ENCODE data around the gene TNRC6A. TPM values are rescaled to one million over a fixed set of nuclear protein-coding genes. Genes with fewer than 3 reads are reported as not detected.

The TNRC6A gene
- total RNA-seq, 2 experiments from 2014 or later: 27.7 to 28.9 TPM

- Mint-ChIP-seq H3K36me3 (ENCODE audit: low read depth) (peaks cover 43% of the 10 kb centered on the region), H3K4me3 (no peak overlapping the region), H3K27me3 (no peaks in the 10 kb centered on the region), H3K4me1 (ENCODE audit: low read depth) (no peaks in the 10 kb centered on the region), H3K9me3 (no peaks in the 10 kb centered on the region), H3K27ac (peak overlapping the region; percentile 18)
- ChIA-PET POLR2A (no interaction called here), CTCF (no interaction called here)
- intact Hi-C loops (cut with micrococcal nuclease): no loop called here
- ATAC-seq: no peak
- TF ChIP-seq, protein P1, sequence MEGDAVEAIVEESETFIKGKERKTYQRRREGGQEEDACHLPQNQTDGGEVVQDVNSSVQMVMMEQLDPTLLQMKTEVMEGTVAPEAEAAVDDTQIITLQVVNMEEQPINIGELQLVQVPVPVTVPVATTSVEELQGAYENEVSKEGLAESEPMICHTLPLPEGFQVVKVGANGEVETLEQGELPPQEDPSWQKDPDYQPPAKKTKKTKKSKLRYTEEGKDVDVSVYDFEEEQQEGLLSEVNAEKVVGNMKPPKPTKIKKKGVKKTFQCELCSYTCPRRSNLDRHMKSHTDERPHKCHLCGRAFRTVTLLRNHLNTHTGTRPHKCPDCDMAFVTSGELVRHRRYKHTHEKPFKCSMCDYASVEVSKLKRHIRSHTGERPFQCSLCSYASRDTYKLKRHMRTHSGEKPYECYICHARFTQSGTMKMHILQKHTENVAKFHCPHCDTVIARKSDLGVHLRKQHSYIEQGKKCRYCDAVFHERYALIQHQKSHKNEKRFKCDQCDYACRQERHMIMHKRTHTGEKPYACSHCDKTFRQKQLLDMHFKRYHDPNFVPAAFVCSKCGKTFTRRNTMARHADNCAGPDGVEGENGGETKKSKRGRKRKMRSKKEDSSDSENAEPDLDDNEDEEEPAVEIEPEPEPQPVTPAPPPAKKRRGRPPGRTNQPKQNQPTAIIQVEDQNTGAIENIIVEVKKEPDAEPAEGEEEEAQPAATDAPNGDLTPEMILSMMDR (IDR thresholded peaks at IDR 0.05): no peak
- no peak for DNase-seq
Measured at GRCh38 chr16:24822542-24822941, 93.1 kb downstream of the TNRC6A start.

- H3K27ac Mint-ChIP-seq: no peak overlapping the region
- ChIA-PET CTCF (no interaction called here), POLR2A (no interaction called here)
- no peak for ATAC-seq
- no peak overlapping the region for H3K4me3 Mint-ChIP-seq
- intact Hi-C loops (cut with micrococcal nuclease): no loop called here
- TF ChIP-seq, protein P1 (IDR thresholded peaks at IDR 0.05): no peak
- no peaks in the 10 kb centered on the region for H3K27me3 Mint-ChIP-seq
- H3K9me3 Mint-ChIP-seq: no peaks in the 10 kb centered on the region
- DNase-seq: no peak
- H3K4me1 Mint-ChIP-seq (ENCODE audit: low read depth): no peaks in the 10 kb centered on the region
- peaks cover 39% of the 10 kb centered on the region for H3K36me3 Mint-ChIP-seq (ENCODE audit: low read depth)
Measured at GRCh38 chr16:24822974-24823373, 93.5 kb downstream of the TNRC6A start.

GRCh38 chr16:24825696-24826095 lies 96.2 kb downstream of the TNRC6A start:
- ChIA-PET CTCF (no interaction called here), POLR2A (no interaction called here)
- no peak overlapping the region for H3K4me3 Mint-ChIP-seq
- TF ChIP-seq, protein P1 (IDR thresholded peaks at IDR 0.05): no peak
- no peak for DNase-seq
- H3K27ac Mint-ChIP-seq: no peak overlapping the region
- peaks cover 31% of the 10 kb centered on the region for H3K36me3 Mint-ChIP-seq (ENCODE audit: low read depth)
- no peaks in the 10 kb centered on the region for H3K27me3 Mint-ChIP-seq
- H3K9me3 Mint-ChIP-seq: no peaks in the 10 kb centered on the region
- no peak for ATAC-seq
- no peaks in the 10 kb centered on the region for H3K4me1 Mint-ChIP-seq (ENCODE audit: low read depth)
- intact Hi-C loops (cut with micrococcal nuclease): no loop called here

- ChIA-PET POLR2A (no interaction called here), CTCF (no interaction called here)
- Mint-ChIP-seq H3K4me3 (no peak overlapping the region), H3K4me1 (ENCODE audit: low read depth) (no peaks in the 10 kb centered on the region), H3K27me3 (no peaks in the 10 kb centered on the region), H3K36me3 (ENCODE audit: low read depth) (peaks cover 31% of the 10 kb centered on the region), H3K27ac (no peak overlapping the region), H3K9me3 (no peaks in the 10 kb centered on the region)
- TF ChIP-seq, protein P1 (IDR thresholded peaks at IDR 0.05): no peak
- ATAC-seq (no peak), DNase-seq (no peak)
- intact Hi-C loops (cut with micrococcal nuclease): no loop called here
Measured at GRCh38 chr16:24826096-24826690, 96.7 kb downstream of the TNRC6A start.

GRCh38 chr16:24826817-24827566 lies 97.5 kb downstream of the TNRC6A start:
- H3K27me3 Mint-ChIP-seq: no peaks in the 10 kb centered on the region
- ChIA-PET POLR2A (no interaction called here), CTCF (no interaction called here)
- intact Hi-C loops (cut with micrococcal nuclease): no loop called here
- DNase-seq (no peak), ATAC-seq (no peak)
- no peaks in the 10 kb centered on the region for H3K4me1 Mint-ChIP-seq (ENCODE audit: low read depth)
- H3K4me3 Mint-ChIP-seq: no peak overlapping the region
- no peak overlapping the region for H3K27ac Mint-ChIP-seq
- TF ChIP-seq, protein P1 (IDR thresholded peaks at IDR 0.05): no peak
- H3K9me3 Mint-ChIP-seq: no peaks in the 10 kb centered on the region
- peaks cover 29% of the 10 kb centered on the region for H3K36me3 Mint-ChIP-seq (ENCODE audit: low read depth)

Measured in activated CD8-positive, alpha-beta T cell treated with anti-CD3 and anti-CD28 coated beads for 36 hours (primary cell).